ENCODE results near the gene SEMA5A. TPM values are rescaled to one million over a fixed set of nuclear protein-coding genes. Genes with fewer than 3 reads are reported as not detected.

The SEMA5A gene
- total RNA-seq, 4 donors from 2014 or later, result 15.0 to 81.0 (median 52.9) TPM

- peak; percentile 86 to 93 (median 92) for TF ChIP-seq CTCF (IDR thresholded peaks at IDR 0.05)
- peak; percentile 40 to 87 (median 71) for TF ChIP-seq POLR2AphosphoS5 (IDR thresholded peaks at IDR 0.05)
- peak; percentile 47 for TF ChIP-seq POLR2A (IDR thresholded peaks at IDR 0.05)
- no peak for TF ChIP-seq EP300 (IDR thresholded peaks at IDR 0.05; ENCODE audit: low read depth)
- peak; percentile 89 for DNase-seq
- in situ Hi-C loops (cut with MboI; ENCODE audit: low pct_ligation_motif_present in 1 of 4, low pct_unique_long_range_greater_than_20kb in 1 of 4, low sequenced_read_pairs in 3 of 4) (loop anchor here in 2 of 4 donors (25.0 kb wide), 1 partner anchor 182 kb away; no protein-coding TSS in a partner anchor), intact Hi-C loops (cut with DNase I; ENCODE audit: low total_unique reads) (loop anchor here (10.0 kb wide), 1 partner anchor 180 kb away; no protein-coding TSS in a partner anchor)
- 0 to 2% methylated on average over 1 to 44 of the region's 45 CpGs for WGBS, 2 donors (ENCODE audit: low coverage in 1 of 2)
- Histone ChIP-seq H3K27me3 (peaks cover 5% of the 10 kb centered on the region), H3K9me3 (no peaks in the 10 kb centered on the region), H3K4me3 (peak overlapping the region; percentile 47 to 75 (median 68)), H3K36me3 (no peaks in the 10 kb centered on the region), H3K27ac (peak overlapping the region; percentile 91 to 95 (median 92)), H3K4me1 (peaks cover 5 to 30% (median 6%) of the 10 kb centered on the region in 4 donors)
These were observed 1.3 kb downstream of the SEMA5A start for GRCh38 chr5:9544502-9545135.

- Histone ChIP-seq H3K27me3 (peaks cover 5% of the 10 kb centered on the region), H3K9me3 (no peaks in the 10 kb centered on the region), H3K4me3 (peak overlapping the region; percentile 18 to 75 (median 68)), H3K4me1 (peaks cover 5 to 30% (median 6%) of the 10 kb centered on the region in 4 donors), H3K36me3 (no peaks in the 10 kb centered on the region), H3K27ac (peak overlapping the region; percentile 91 to 95 (median 92))
- in situ Hi-C loops (cut with MboI; ENCODE audit: low pct_ligation_motif_present in 1 of 4, low pct_unique_long_range_greater_than_20kb in 1 of 4, low sequenced_read_pairs in 3 of 4) (loop anchor here in 2 of 4 donors (25.0 kb wide), 1 partner anchor 182 kb away; no protein-coding TSS in a partner anchor), intact Hi-C loops (cut with DNase I; ENCODE audit: low total_unique reads) (loop anchor here (10.0 kb wide), 1 partner anchor 179 kb away; no protein-coding TSS in a partner anchor)
- 5 to 10% methylated on average over 6 of the region's 6 CpGs for WGBS, 2 donors (ENCODE audit: low coverage in 1 of 2)
- TF ChIP-seq POLR2AphosphoS5 (IDR thresholded peaks at IDR 0.05) (no peak), POLR2A (IDR thresholded peaks at IDR 0.05) (no peak), EP300 (IDR thresholded peaks at IDR 0.05; ENCODE audit: low read depth) (no peak), CTCF (IDR thresholded peaks at IDR 0.05) (no peak)
- DNase-seq, result no peak
These were observed 1.8 kb downstream of the SEMA5A start for GRCh38 chr5:9544056-9544455.

- WGBS, 2 donors (ENCODE audit: low coverage in 1 of 2), result 52 to 56% methylated on average over 7 to 10 of the region's 10 CpGs
- intact Hi-C loops (cut with DNase I; ENCODE audit: low total_unique reads), result loop anchor here (10.0 kb wide), 1 partner anchor 179 kb away; no protein-coding TSS in a partner anchor
- TF ChIP-seq POLR2A (IDR thresholded peaks at IDR 0.05) (no peak), POLR2AphosphoS5 (IDR thresholded peaks at IDR 0.05) (no peak), EP300 (IDR thresholded peaks at IDR 0.05; ENCODE audit: low read depth) (no peak), CTCF (IDR thresholded peaks at IDR 0.05) (no peak)
- peaks cover 5 to 30% (median 6%) of the 10 kb centered on the region in 4 donors for H3K4me1 ChIP-seq
- in situ Hi-C loops (cut with MboI; ENCODE audit: low pct_ligation_motif_present in 1 of 4, low pct_unique_long_range_greater_than_20kb in 1 of 4, low sequenced_read_pairs in 3 of 4), result loop anchor here in 2 of 4 donors (25.0 kb wide), 1 partner anchor 181 kb away; no protein-coding TSS in a partner anchor
- no peaks in the 10 kb centered on the region for H3K36me3 ChIP-seq
- H3K4me3 ChIP-seq, result no peak overlapping the region
- peaks cover 5% of the 10 kb centered on the region for H3K27me3 ChIP-seq
- H3K9me3 ChIP-seq, result no peaks in the 10 kb centered on the region
- H3K27ac ChIP-seq, result peak overlapping the region; percentile 91 to 95 (median 92)
- DNase-seq, result no peak
These were observed 2.5 kb downstream of the SEMA5A start for GRCh38 chr5:9543311-9543920.

- H3K4me3 ChIP-seq, result no peak overlapping the region
- H3K36me3 ChIP-seq, result no peaks in the 10 kb centered on the region
- peaks cover 5% of the 10 kb centered on the region for H3K27me3 ChIP-seq
- peaks cover 0 to 14% (median 3%) of the 10 kb centered on the region in 4 donors for H3K4me1 ChIP-seq
- DNase-seq, result no peak
- TF ChIP-seq EP300 (IDR thresholded peaks at IDR 0.05; ENCODE audit: low read depth) (no peak), CTCF (IDR thresholded peaks at IDR 0.05) (no peak), POLR2A (IDR thresholded peaks at IDR 0.05) (no peak), POLR2AphosphoS5 (IDR thresholded peaks at IDR 0.05) (no peak)
- whole genome bisulfite sequencing, 2 donors (ENCODE audit: low coverage in 1 of 2), result 53 to 60% methylated on average over 7 of the region's 7 CpGs
- in situ Hi-C loops (cut with MboI; ENCODE audit: low pct_ligation_motif_present in 1 of 4, low pct_unique_long_range_greater_than_20kb in 1 of 4, low sequenced_read_pairs in 3 of 4), result loop anchor here in 2 of 4 donors (25.0 kb wide), 1 partner anchor 178 kb away; no protein-coding TSS in a partner anchor
- peak overlapping the region in 2 of 4 donors; percentile 11 to 31 for H3K27ac ChIP-seq
- H3K9me3 ChIP-seq, result no peaks in the 10 kb centered on the region
- intact Hi-C loops (cut with DNase I; ENCODE audit: low total_unique reads), result loop anchor here (10.0 kb wide), 1 partner anchor 176 kb away; no protein-coding TSS in a partner anchor
These were observed 5.1 kb downstream of the SEMA5A start for GRCh38 chr5:9540791-9541190.
